ENCODE measurements around the gene SRRM5. TPM values are rescaled to one million over a fixed set of nuclear protein-coding genes. Genes with fewer than 3 reads are reported as not detected.

Gene SRRM5
- total RNA-seq, result not detected in 2 replicates

DNA sequence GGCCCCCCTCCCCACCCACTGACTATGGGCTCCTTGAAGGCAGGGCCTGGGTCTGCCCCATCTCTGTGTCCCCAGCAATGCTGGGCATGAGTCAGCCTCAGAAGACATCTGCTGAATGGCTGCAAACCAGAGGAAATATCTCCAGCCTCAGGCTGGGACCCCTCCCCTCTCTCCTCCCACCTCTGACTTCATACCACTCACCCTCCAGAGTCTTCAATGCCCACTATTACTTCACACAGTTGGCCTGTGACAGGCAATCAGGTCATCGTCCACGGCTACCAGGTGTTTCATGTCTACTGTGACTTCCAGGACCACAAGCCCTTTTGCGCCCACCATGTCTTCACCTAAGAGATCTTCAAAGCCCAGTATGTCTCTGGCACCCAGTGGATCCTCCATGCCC is at the start of gene SRRM5:
Gene SRRM5, plus strand, starts transcription at position 301 of the 400 bp plus-strand sequence. Its CDS starts 34 bp downstream, at position 335.

DNA sequence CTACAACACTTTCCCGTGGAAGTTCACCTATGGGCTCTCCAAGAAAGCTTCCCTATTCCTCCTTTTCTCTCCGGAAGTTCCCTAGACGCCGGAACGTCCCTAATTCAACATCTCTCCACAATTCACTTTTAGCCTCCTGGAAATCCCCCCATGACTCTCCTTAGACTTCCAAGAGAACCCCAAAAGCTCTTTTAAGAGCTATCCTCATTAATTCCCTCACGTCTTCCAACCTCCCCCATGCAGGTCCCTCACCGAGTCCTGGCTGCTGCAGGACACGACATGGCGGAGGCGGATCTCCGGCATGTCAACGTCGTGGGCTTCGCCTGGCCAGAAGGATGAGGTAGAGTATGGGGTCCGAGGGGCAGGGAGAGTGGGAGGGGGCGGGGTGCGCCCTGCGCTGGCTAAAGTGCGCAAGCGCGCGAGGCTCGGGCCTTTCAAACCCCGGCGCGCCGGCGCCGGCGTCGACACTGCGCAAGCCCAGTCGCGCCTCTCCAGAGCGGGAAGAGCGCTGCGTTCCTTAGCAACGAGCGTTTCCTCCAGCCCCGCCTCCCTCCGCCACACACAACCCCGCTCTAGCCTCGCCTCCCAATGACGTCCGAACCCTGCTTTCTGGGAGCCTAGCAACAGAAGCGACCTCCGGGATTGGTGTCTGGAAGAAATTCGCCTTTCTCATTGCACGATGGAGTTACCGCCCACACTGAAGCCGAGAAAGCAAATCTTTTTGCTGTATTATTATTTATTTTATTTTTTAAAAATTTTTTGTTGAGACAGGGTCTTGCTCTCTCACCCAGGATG is 36.5 kb upstream of the SRRM5 start, which contains the start of the genes PINLYP and XRCC1:
Gene PINLYP, plus strand, starts transcription at position 646 of the 795 bp plus-strand sequence. CDS start 1,391 bp downstream, outside the sequence.
Gene XRCC1, minus strand, starts transcription at position 372 of the 795 bp plus-strand sequence. Its CDS starts 69 bp downstream, at position 303.

DNA sequence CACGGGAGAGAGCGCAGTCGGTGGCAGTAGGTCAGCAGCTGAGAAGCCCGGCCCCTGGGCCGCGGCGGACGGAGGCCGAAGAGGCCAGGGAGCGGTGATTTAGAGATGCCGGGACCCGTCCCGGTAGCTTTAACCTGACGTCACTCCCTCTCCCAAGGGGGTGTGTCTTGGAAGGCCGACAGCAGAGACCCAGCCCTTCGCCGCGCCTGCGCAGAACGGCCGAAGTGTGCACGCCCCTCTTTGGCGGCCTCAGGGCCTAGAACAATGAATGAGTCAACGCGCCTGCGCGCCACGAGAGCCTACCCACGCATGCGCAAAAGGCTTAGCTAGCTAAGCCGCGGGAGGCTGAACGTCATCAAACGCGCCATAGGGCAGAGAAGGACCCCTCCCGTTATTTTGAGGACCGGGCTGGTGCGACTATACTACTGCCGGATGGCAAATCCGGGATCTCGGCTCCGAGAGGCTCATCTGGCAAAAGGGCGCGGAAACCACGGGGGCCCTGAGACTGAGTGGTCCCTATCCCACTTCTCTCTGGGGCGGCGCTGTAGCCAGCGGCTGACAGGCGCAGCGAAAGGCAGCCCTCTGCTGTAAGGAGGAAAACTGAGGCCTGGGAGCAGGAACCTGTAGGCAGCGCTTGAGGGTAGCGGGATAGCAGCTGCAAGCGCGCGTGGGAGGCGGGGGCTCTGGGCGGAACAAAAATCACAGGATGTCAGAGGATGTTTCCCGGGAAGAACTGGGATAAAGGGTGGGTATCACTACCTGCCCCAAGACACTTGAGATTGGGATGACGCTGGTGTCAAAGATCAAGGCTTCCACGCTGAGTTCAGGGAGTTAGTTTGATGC is 15.7 kb upstream of the SRRM5 start, which contains the start of the genes IRGQ and ZNF576:
Gene IRGQ, minus strand, starts transcription at position 136 of the 843 bp plus-strand sequence. CDS start 796 bp downstream, outside the sequence.
Gene ZNF576, plus strand, starts transcription at position 597 of the 843 bp plus-strand sequence. CDS start 514 bp downstream, outside the sequence.

GRCh38 chr19:43619262-43620060 is 7.6 kb downstream of the SRRM5 start, which contains the start of gene ZNF428:
TSS of gene ZNF428 (minus strand) at chr19:43619629. CDS start at chr19:43614304, 5,325 bp downstream.

DNA sequence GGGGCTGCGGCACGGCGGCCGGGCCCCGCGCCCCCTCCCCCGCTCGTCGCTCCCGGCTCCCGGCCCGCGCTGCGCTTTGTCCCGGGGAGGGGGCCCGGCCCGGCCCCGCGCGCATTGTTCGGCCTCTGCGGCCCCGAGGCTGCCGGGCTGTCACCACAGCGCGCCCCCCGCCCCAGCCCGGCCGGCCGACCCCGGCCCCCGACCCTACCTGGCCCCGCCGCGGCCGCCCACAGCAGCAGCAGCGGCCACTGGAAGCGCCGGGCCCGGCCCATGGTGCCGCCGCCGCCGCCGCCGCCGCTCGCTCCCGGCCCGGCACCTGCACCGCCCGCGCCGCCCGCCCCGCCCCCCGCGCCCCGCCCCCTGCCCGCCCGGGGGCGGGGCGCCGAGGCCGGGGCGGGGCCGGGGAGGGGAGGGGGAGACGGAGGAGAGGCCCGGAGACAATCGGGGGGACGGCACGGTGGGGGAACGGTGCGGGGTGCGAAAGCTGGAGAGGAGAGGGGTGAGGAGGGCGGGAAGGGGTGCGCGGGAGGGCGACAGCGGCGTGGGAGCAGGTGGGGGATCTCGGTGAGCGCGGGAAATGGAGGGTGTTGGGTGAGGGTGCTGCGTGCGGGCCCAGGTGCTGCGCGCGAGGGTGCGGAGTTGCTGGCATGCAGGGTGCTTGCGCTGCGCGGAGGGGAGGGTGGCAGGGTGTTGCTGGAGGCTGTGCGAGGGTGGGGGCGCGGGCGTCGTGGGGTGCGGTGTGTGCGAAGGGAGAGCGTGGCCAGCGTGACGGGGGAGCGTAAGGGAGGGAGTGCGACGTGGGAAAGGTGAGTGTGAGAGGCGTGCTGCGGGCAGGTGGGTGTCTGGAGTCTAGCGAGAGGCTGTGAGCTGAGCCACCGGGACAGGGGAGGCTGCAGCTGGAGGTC is 27.9 kb downstream of the SRRM5 start, which contains the start of gene CADM4:
Gene CADM4, minus strand, starts transcription at position 332 of the 905 bp plus-strand sequence. Its CDS starts 60 bp downstream, at position 272.

Other genes starting within 250 kb of the SRRM5 start
- gene TEX101, start 197.2 kb upstream of the SRRM5 start, total RNA-seq, result not detected in 2 replicates
- 0.11 and 0.12 TPM in 2 replicates for gene LYPD3, start 146.5 kb upstream of the SRRM5 start, total RNA-seq
- 6.4 and 11.6 TPM in 2 replicates for gene PHLDB3, start 107.3 kb upstream of the SRRM5 start, total RNA-seq
- gene ETHE1, start 84.9 kb upstream of the SRRM5 start, total RNA-seq, result 73.0 and 89.6 TPM in 2 replicates
- 0.11 and 0.37 TPM in 2 replicates for gene ZNF575, start 78.9 kb upstream of the SRRM5 start, total RNA-seq
- 14.4 and 20.0 TPM in 2 replicates for gene XRCC1, start 36.6 kb upstream of the SRRM5 start, total RNA-seq
- gene PINLYP, start 36.3 kb upstream of the SRRM5 start, total RNA-seq, result 2.9 and 3.4 TPM in 2 replicates
- 12.7 and 15.7 TPM in 2 replicates for gene IRGQ, start 16.0 kb upstream of the SRRM5 start, total RNA-seq
- gene ZNF576, start 15.5 kb upstream of the SRRM5 start, total RNA-seq, result 13.0 and 15.5 TPM in 2 replicates
- gene ZNF428, start 7.5 kb downstream of the SRRM5 start, total RNA-seq, result 25.7 and 30.0 TPM in 2 replicates
- 1.2 and 3.7 TPM in 2 replicates for gene CADM4, start 27.8 kb downstream of the SRRM5 start, total RNA-seq
- 126 and 194 TPM in 2 replicates for gene PLAUR, start 58.1 kb downstream of the SRRM5 start, total RNA-seq
- not detected in 2 replicates for gene IRGC, start 104.0 kb downstream of the SRRM5 start, total RNA-seq
- 6.7 and 7.9 TPM in 2 replicates for gene SMG9, start 142.9 kb downstream of the SRRM5 start, total RNA-seq
- 1.1 and 1.3 TPM in 2 replicates for gene KCNN4, start 168.9 kb downstream of the SRRM5 start, total RNA-seq
- gene LYPD5, start 190.4 kb downstream of the SRRM5 start, total RNA-seq, result 0.50 TPM in 1 of 2 replicates, not detected in the other
- gene ZNF283, start 215.2 kb downstream of the SRRM5 start, total RNA-seq, result 11.8 and 20.2 TPM in 2 replicates